ENCODE measurements around the gene TRAF3.

TRAF3 gene

GRCh38 chr14:102809870-102810269, 32.6 kb downstream of the TRAF3 start:
- Histone ChIP-seq H3K27me3 (ENCODE audit: insufficient read depth, poor library complexity, severe bottlenecking) (no peaks in the 10 kb centered on the region), H3K27ac (replicated peaks) (no peak overlapping the region), H3K4me3 (replicated peaks; ENCODE audit: insufficient read depth, low read length) (no peak overlapping the region)
- no peak for TF ChIP-seq CTCF (IDR thresholded peaks at IDR 0.05; ENCODE audit: insufficient read depth, low read length)
- no peak for TF ChIP-seq REST (IDR thresholded peaks at IDR 0.05; ENCODE audit: insufficient replicate concordance, low read depth)
- no peak for TF ChIP-seq POLR2AphosphoS5 (IDR thresholded peaks at IDR 0.05; ENCODE audit: low read depth)
- no peak for TF ChIP-seq GABPA (IDR thresholded peaks at IDR 0.05; ENCODE audit: low read depth)
- no peak for TF ChIP-seq SPI1 (IDR thresholded peaks at IDR 0.05; ENCODE audit: borderline replicate concordance, low read depth)
- no peak for DNase-seq (ENCODE audit: low read depth in 1 of 2, low spot score in 1 of 2)

GRCh38 chr14:102810523-102810922, 33.3 kb downstream of the TRAF3 start:
- Histone ChIP-seq H3K27me3 (ENCODE audit: insufficient read depth, poor library complexity, severe bottlenecking) (no peaks in the 10 kb centered on the region), H3K4me3 (replicated peaks; ENCODE audit: insufficient read depth, low read length) (no peak overlapping the region), H3K27ac (replicated peaks) (no peak overlapping the region)
- TF ChIP-seq SPI1 (IDR thresholded peaks at IDR 0.05; ENCODE audit: borderline replicate concordance, low read depth) (no peak), REST (IDR thresholded peaks at IDR 0.05; ENCODE audit: insufficient replicate concordance, low read depth) (no peak), POLR2AphosphoS5 (IDR thresholded peaks at IDR 0.05; ENCODE audit: low read depth) (no peak), CTCF (IDR thresholded peaks at IDR 0.05; ENCODE audit: insufficient read depth, low read length) (no peak), GABPA (IDR thresholded peaks at IDR 0.05; ENCODE audit: low read depth) (no peak)
- no peak for DNase-seq (ENCODE audit: low read depth in 1 of 2, low spot score in 1 of 2)

- Histone ChIP-seq H3K4me3 (replicated peaks; ENCODE audit: insufficient read depth, low read length) (no peak overlapping the region), H3K27ac (replicated peaks) (no peak overlapping the region), H3K27me3 (ENCODE audit: insufficient read depth, poor library complexity, severe bottlenecking) (no peaks in the 10 kb centered on the region)
- DNase-seq (ENCODE audit: low read depth in 1 of 2, low spot score in 1 of 2): no peak
- TF ChIP-seq SPI1 (IDR thresholded peaks at IDR 0.05; ENCODE audit: borderline replicate concordance, low read depth): no peak
- no peak for TF ChIP-seq POLR2AphosphoS5 (IDR thresholded peaks at IDR 0.05; ENCODE audit: low read depth)
- TF ChIP-seq REST (IDR thresholded peaks at IDR 0.05; ENCODE audit: insufficient replicate concordance, low read depth): no peak
These were observed 34.2 kb downstream of the TRAF3 start for GRCh38 chr14:102811254-102811963.

Measured in HL-60 (cell line).